Measurements from ENCODE around the gene EPN2. TPM values are rescaled to one million over a fixed set of nuclear protein-coding genes. Genes with fewer than 3 reads are reported as not detected.

The EPN2 gene
- total RNA-seq, 1 experiment from 2014 or later, result 113 TPM

DNA sequence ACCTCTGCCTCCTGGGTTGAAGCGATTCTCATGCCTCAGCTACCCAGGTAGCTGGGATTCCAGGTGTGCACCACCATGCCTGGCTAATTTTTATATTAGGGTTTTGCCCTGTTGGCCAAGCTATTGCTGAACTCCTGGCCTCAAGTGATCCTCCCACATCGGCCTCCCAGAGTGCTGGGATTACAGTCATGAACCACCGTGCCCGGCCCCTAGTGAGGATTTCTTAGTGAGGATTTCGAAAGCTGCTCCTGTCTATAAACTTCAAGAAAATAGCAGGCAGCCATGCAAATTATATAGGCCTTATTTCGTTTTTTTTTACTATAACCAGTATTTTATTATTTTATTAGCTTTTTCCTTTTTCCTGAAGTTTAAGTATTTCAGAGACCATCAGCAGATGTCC is 41.6 kb downstream of the EPN2 start:
- peaks cover 2% of the 10 kb centered on the region for H3K36me3 ChIP-seq (ENCODE audit: low read depth)
- BruUV-seq (replicated peaks), result no TSS peak
- CTCF ChIA-PET, result interaction anchor here (0.7 kb wide), 1 partner anchor 1261 kb away, joined by 3 read pairs; no protein-coding TSS in a partner anchor

DNA sequence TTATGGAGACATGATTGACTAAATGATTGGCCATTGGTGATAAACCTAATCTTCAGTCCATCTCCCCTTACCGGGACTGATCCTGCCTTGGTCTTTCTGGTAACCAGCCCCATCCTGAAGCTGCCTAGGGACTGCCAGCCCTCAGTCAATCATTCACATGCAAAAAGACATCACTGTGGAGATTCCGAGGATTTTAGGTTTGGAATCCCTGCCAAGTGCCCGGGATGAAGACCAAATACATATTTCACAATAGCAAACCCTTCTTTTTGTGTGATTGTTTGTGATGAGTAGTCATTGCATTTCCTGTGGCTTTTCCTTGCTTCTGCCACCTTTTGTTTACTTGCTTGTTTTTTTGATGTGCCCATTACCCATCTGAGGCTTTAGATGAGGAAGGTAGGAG is 44.0 kb downstream of the EPN2 start:
- no peaks in the 10 kb centered on the region for H3K27me3 ChIP-seq (ENCODE audit: insufficient read depth, low read depth)
- H3K9me3 ChIP-seq (ENCODE audit: insufficient read depth, low read depth), result no peaks in the 10 kb centered on the region
- no peak overlapping the region for H3K4me3 ChIP-seq
- ChIA-PET POLR2A (ENCODE audit: unreplicated experiment) (no interaction called here), CTCF (no interaction called here)
- H3K79me2 ChIP-seq (ENCODE audit: low read depth), result 0 out of 2 replicates have a peak, but pooled peaks cover 5% of the 10 kb centered on the region
- H3K4me2 ChIP-seq, result no peak overlapping the region
- H4K20me1 ChIP-seq (ENCODE audit: insufficient read depth), result 0 out of 2 replicates have a peak, but pooled peaks cover 15% of the 10 kb centered on the region
- H2AFZ ChIP-seq, result no peak overlapping the region
- DNase-seq, result peak in 1 of 2 experiments; percentile 18
- no peaks in the 10 kb centered on the region; the same call in 1 of the 2 replicates for H3K36me3 ChIP-seq (ENCODE audit: low read depth)
- intact Hi-C loops (cut with micrococcal nuclease; ENCODE audit: unreplicated experiment), result no loop called here
- H3K9me2 ChIP-seq (ENCODE audit: insufficient read depth), result no peaks in the 10 kb centered on the region
- no peaks in the 10 kb centered on the region for H3F3A ChIP-seq (ENCODE audit: insufficient read depth, low read depth)
- TF ChIP-seq, protein P1, sequence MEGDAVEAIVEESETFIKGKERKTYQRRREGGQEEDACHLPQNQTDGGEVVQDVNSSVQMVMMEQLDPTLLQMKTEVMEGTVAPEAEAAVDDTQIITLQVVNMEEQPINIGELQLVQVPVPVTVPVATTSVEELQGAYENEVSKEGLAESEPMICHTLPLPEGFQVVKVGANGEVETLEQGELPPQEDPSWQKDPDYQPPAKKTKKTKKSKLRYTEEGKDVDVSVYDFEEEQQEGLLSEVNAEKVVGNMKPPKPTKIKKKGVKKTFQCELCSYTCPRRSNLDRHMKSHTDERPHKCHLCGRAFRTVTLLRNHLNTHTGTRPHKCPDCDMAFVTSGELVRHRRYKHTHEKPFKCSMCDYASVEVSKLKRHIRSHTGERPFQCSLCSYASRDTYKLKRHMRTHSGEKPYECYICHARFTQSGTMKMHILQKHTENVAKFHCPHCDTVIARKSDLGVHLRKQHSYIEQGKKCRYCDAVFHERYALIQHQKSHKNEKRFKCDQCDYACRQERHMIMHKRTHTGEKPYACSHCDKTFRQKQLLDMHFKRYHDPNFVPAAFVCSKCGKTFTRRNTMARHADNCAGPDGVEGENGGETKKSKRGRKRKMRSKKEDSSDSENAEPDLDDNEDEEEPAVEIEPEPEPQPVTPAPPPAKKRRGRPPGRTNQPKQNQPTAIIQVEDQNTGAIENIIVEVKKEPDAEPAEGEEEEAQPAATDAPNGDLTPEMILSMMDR (conservative IDR thresholded peaks at IDR 0.05), result no peak
- TF ChIP-seq EZH2 (IDR thresholded peaks at IDR 0.05; ENCODE audit: low read depth), result no peak
- no peak overlapping the region for H3K27ac ChIP-seq
- no TSS peak for BruUV-seq (replicated peaks)
- H3K4me1 ChIP-seq (replicated peaks; ENCODE audit: insufficient read depth), result no peaks in the 10 kb centered on the region

More for the DNA sequence above, 41.6 kb downstream of the EPN2 start:
- Histone ChIP-seq H3K4me1 (replicated peaks; ENCODE audit: insufficient read depth) (no peaks in the 10 kb centered on the region), H3K79me2 (ENCODE audit: low read depth) (peaks cover 16% of the 10 kb centered on the region), H2AFZ (no peak overlapping the region), H3K4me3 (no peak overlapping the region), H3K9me2 (ENCODE audit: insufficient read depth) (no peaks in the 10 kb centered on the region), H3K9me3 (ENCODE audit: insufficient read depth, low read depth) (no peaks in the 10 kb centered on the region), H4K20me1 (ENCODE audit: insufficient read depth) (peaks cover 10% of the 10 kb centered on the region; the same call in 1 of the 2 replicates), H3K27ac (no peak overlapping the region), H3F3A (ENCODE audit: insufficient read depth, low read depth) (no peaks in the 10 kb centered on the region), H3K27me3 (ENCODE audit: insufficient read depth, low read depth) (no peaks in the 10 kb centered on the region), H3K4me2 (no peak overlapping the region)
- no peak for TF ChIP-seq EZH2 (IDR thresholded peaks at IDR 0.05; ENCODE audit: low read depth)
- TF ChIP-seq, protein P1 (conservative IDR thresholded peaks at IDR 0.05), result no peak
- DNase-seq, result no peak
- POLR2A ChIA-PET (ENCODE audit: unreplicated experiment), result no interaction called here
- intact Hi-C loops (cut with micrococcal nuclease; ENCODE audit: unreplicated experiment), result no loop called here

DNA sequence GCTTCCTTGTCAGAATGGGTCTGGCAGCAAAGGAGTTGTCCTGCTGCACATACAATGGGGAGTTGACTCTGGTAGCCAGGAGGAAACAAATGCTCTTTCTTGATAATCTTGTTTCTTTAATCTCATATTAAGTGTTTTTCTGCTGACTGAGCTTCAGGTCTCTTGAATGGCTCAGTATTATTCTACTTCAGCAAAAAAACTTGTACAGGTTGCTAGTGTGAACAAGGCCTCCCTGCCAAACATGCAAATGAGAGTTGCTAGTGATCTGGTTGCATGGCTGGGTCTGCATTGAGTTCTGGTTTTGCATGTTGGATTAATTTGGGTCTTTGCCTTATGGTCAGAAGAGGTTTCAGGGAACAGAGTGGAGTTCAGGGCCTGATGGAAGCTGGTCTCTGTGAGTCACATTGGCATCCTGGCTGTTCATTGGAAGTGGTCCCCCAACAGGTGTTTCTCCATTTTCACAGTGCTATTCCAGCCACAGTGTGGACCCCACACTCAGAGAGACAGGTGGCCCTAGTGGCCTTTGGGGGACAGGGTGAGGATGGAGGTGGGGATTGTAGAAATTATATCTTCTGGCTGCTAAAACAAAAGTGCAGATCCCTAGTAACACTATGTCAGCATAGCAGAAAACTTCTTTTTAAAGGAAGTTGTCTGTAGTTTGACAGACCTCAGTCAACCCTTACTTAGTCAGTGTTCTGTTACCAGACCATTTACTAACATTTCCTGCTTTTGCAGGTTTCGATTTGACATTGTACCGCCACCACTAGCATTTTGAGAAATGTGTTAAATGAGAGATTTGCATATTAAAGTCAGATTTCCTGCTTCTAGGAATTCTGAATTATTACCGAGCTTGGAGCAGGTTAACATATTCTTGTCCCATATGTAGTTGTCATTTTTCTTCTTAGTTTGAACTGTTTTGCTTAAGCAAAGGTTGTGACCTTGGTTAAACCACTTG is 47.1 kb downstream of the EPN2 start:
- no peaks in the 10 kb centered on the region; the same call in 1 of the 2 replicates for H3K36me3 ChIP-seq (ENCODE audit: low read depth)
- DNase-seq, result peak in 1 of 2 experiments; percentile 34
- H3K9me3 ChIP-seq (ENCODE audit: insufficient read depth, low read depth), result no peaks in the 10 kb centered on the region
- no peaks in the 10 kb centered on the region for H3K4me1 ChIP-seq (replicated peaks; ENCODE audit: insufficient read depth)
- no peak overlapping the region for H3K4me3 ChIP-seq
- H3K4me2 ChIP-seq, result no peak overlapping the region
- no peaks in the 10 kb centered on the region for H3K79me2 ChIP-seq (ENCODE audit: low read depth)
- H3F3A ChIP-seq (ENCODE audit: insufficient read depth, low read depth), result no peaks in the 10 kb centered on the region
- ChIA-PET POLR2A (ENCODE audit: unreplicated experiment) (no interaction called here), CTCF (no interaction called here)
- TF ChIP-seq, protein P1 (conservative IDR thresholded peaks at IDR 0.05), result no peak
- no peak for TF ChIP-seq EZH2 (IDR thresholded peaks at IDR 0.05; ENCODE audit: low read depth)
- H4K20me1 ChIP-seq (ENCODE audit: insufficient read depth), result 0 out of 2 replicates have a peak, but pooled peaks cover 11% of the 10 kb centered on the region
- no peak overlapping the region for H3K27ac ChIP-seq
- no peaks in the 10 kb centered on the region for H3K27me3 ChIP-seq (ENCODE audit: insufficient read depth, low read depth)
- intact Hi-C loops (cut with micrococcal nuclease; ENCODE audit: unreplicated experiment), result no loop called here
- H3K9me2 ChIP-seq (ENCODE audit: insufficient read depth), result no peaks in the 10 kb centered on the region
- BruUV-seq (replicated peaks), result no TSS peak
- no peak overlapping the region for H2AFZ ChIP-seq

Data from PC-9 (cell line).